Measurements from ENCODE around the gene LTV1. TPM values are rescaled to one million over a fixed set of nuclear protein-coding genes. Genes with fewer than 3 reads are reported as not detected.

The LTV1 gene
- total and polyA plus RNA-seq, 2 of the 8 experiments (the other 6 are each of a cell fraction or from before 2014, with no cell fraction given) = 8.0 to 46.9 TPM

- no peak overlapping the region for H2BK20ac ChIP-seq (ENCODE audit: low read length)
- no peak overlapping the region for H2BK15ac ChIP-seq (ENCODE audit: low read length)
- H3K27ac ChIP-seq (ENCODE audit: low read depth, low read length) = no peak overlapping the region
- FAIRE-seq = no peak
- no peak overlapping the region for H2AK5ac ChIP-seq (ENCODE audit: low read depth, low read length)
- no peak for DNase-seq (ENCODE audit: low read depth in 1 of 2, low spot score in 2 of 2)
- H3K18ac ChIP-seq (ENCODE audit: extremely low read depth, low read length) = no peak overlapping the region
- no peak overlapping the region for H2BK5ac ChIP-seq (ENCODE audit: low read depth, low read length)
- no peaks in the 10 kb centered on the region for H3K36me3 ChIP-seq (ENCODE audit: control insufficient read depth in 2 of 4, insufficient read depth in 4 of 4, low read length in 3 of 4)
- no peaks in the 10 kb centered on the region for H3K79me1 ChIP-seq (ENCODE audit: low read depth, low read length)
- no peak overlapping the region for H2AFZ ChIP-seq (ENCODE audit: low read length)
- no peaks in the 10 kb centered on the region; the same call in 1 of the 2 replicates for H3K23me2 ChIP-seq (ENCODE audit: low read depth, low read length)
- no peak overlapping the region for H4K91ac ChIP-seq (replicated peaks; ENCODE audit: insufficient read length, low read length)
- no peak overlapping the region for H3K4me3 ChIP-seq (ENCODE audit: extremely low read depth in 1 of 4, insufficient read depth in 2 of 4, low read depth in 3 of 4, low read length in 4 of 4)
- no peaks in the 10 kb centered on the region for H3K9me3 ChIP-seq (ENCODE audit: insufficient read depth in 2 of 2, low read depth in 1 of 2, low read length in 1 of 2)
- H3K79me2 ChIP-seq (ENCODE audit: control insufficient read depth in 1 of 2, insufficient read depth in 2 of 2, low read length in 2 of 2) = no peaks in the 10 kb centered on the region
- POLR2A ChIA-PET (ENCODE audit: partially characterized antibody) = no interaction called here
- no peak overlapping the region for H3K23ac ChIP-seq (ENCODE audit: insufficient read length)
- H3K56ac ChIP-seq (replicated peaks; ENCODE audit: insufficient read length, low read depth, low read length) = no peak overlapping the region
- H3K14ac ChIP-seq (ENCODE audit: insufficient read length) = no peak overlapping the region
- H3K4me2 ChIP-seq (ENCODE audit: insufficient read depth in 1 of 2, low read depth in 2 of 2, low read length in 2 of 2) = no peak overlapping the region
- H4K20me1 ChIP-seq (replicated peaks in 1 of 2; ENCODE audit: control insufficient read depth in 1 of 2, insufficient read depth in 2 of 2, low read length in 2 of 2) = no peaks in the 10 kb centered on the region
- WGBS, 2 experiments (ENCODE audit: extremely low coverage in 1 of 2, insufficient coverage in 1 of 2, insufficient read length in 1 of 2, insufficient replicate concordance in 2 of 2, low coverage in 1 of 2, low lambda C conversion rate in 2 of 2, missing lambda C conversion rate in 1 of 2) = 87% methylated on average over 7 of the region's 7 CpGs; no CpG with 5 or more reads in 1 of the 2 experiments
- no peak overlapping the region for H4K5ac ChIP-seq (ENCODE audit: insufficient read length, low read depth, low read length)
- TF ChIP-seq ZNF274 (IDR thresholded peaks at IDR 0.05; ENCODE audit: borderline replicate concordance, extremely low read depth, low read length) (no peak), CTCF (IDR thresholded peaks at IDR 0.05; ENCODE audit: control extremely low read depth in 1 of 3, insufficient read depth in 1 of 3, low read depth in 1 of 3, low read length in 3 of 3) (no peak), CBX5 (IDR thresholded peaks at IDR 0.05; ENCODE audit: low read depth, low read length) (no peak), ASH2L (IDR thresholded peaks at IDR 0.05; ENCODE audit: low read length) (no peak), GABPA (IDR thresholded peaks at IDR 0.05; ENCODE audit: borderline replicate concordance, insufficient read depth, low read length) (no peak), EZH2 (IDR thresholded peaks at IDR 0.05; ENCODE audit: low read depth, low read length, severe bottlenecking) (no peak), MAFK (IDR thresholded peaks at IDR 0.05; ENCODE audit: low read depth, low read length) (no peak), CHD1 (IDR thresholded peaks at IDR 0.05; ENCODE audit: low read depth, low read length) (no peak), SP2 (IDR thresholded peaks at IDR 0.05; ENCODE audit: low read length) (no peak), YY1 (IDR thresholded peaks at IDR 0.05; ENCODE audit: low read depth, low read length) (no peak)
- no peak overlapping the region for H3K9ac ChIP-seq (replicated peaks in 1 of 4; ENCODE audit: extremely low read depth in 1 of 4, low read depth in 3 of 4, low read length in 3 of 4)
- H4K8ac ChIP-seq (ENCODE audit: extremely low read depth, insufficient read depth, low read length) = no peak overlapping the region
- no peak overlapping the region for H3K4ac ChIP-seq (replicated peaks; ENCODE audit: insufficient read length, low read depth, low read length)
- no peak overlapping the region for H2BK12ac ChIP-seq (ENCODE audit: low read depth, low read length)
- CTCF ChIA-PET (ENCODE audit: partially characterized antibody) = interaction anchor here (1.1 to 3.5 kb wide), 11 partner anchors 10 to 371 kb away, joined by 3 to 19 read pairs (median 4); no protein-coding TSS in a partner anchor
- no peaks in the 10 kb centered on the region for H3K27me3 ChIP-seq (replicated peaks in 1 of 4; ENCODE audit: control insufficient read depth in 3 of 4, extremely low read depth in 1 of 4, insufficient read depth in 3 of 4, low read length in 3 of 4)
- no peak overlapping the region for H2BK120ac ChIP-seq (replicated peaks; ENCODE audit: low read depth, low read length)
- no peaks in the 10 kb centered on the region for H3K4me1 ChIP-seq (replicated peaks in 1 of 4; ENCODE audit: control insufficient read depth in 3 of 4, insufficient read depth in 4 of 4, low read length in 3 of 4)
These were observed 41.2 kb downstream of the LTV1 start for GRCh38 chr6:143884216-143884900.

All from H1 (cell line).